ENCODE results near the gene XNDC1N. TPM values are rescaled to one million over a fixed set of nuclear protein-coding genes. Genes with fewer than 3 reads are reported as not detected.

XNDC1N gene
- total RNA-seq, 1 donor from 2014 or later = 2.5 TPM

DNA sequence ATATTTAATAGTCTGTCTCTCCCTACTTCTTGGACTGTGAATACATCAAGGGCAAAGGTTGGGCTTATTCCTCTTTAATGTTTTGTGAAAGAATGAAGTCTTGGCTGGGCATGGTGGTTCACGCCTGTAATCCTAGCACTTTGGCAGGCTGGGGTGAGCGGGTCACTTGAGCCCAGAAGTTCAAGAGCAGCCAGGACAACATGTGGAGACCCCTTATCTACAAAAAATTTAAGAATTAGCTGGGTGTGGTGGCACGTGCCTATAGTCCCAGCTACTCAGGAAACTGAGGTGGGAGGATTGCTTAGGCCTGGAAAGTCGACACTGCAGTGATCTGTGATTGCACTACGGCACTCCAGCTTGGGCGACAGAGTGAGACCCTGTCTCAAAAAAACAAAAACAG is 20.6 kb upstream of the XNDC1N start:
- TF ChIP-seq, protein P1, sequence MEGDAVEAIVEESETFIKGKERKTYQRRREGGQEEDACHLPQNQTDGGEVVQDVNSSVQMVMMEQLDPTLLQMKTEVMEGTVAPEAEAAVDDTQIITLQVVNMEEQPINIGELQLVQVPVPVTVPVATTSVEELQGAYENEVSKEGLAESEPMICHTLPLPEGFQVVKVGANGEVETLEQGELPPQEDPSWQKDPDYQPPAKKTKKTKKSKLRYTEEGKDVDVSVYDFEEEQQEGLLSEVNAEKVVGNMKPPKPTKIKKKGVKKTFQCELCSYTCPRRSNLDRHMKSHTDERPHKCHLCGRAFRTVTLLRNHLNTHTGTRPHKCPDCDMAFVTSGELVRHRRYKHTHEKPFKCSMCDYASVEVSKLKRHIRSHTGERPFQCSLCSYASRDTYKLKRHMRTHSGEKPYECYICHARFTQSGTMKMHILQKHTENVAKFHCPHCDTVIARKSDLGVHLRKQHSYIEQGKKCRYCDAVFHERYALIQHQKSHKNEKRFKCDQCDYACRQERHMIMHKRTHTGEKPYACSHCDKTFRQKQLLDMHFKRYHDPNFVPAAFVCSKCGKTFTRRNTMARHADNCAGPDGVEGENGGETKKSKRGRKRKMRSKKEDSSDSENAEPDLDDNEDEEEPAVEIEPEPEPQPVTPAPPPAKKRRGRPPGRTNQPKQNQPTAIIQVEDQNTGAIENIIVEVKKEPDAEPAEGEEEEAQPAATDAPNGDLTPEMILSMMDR (IDR thresholded peaks at IDR 0.05; ENCODE audit: borderline replicate concordance) = no peak
- intact Hi-C loops (cut with micrococcal nuclease) = no loop called here
- H3K4me1 ChIP-seq = peaks cover 37% of the 10 kb centered on the region

GRCh38 chr11:71948314-71949027 is 20.1 kb upstream of the XNDC1N start:
- Histone ChIP-seq H3K27ac (replicated peaks) (no peak overlapping the region), H3K36me3 (no peaks in the 10 kb centered on the region), H3K4me1 (peaks cover 32% of the 10 kb centered on the region), H3K27me3 (ENCODE audit: low read depth) (no peaks in the 10 kb centered on the region), H3K4me3 (no peak overlapping the region), H3K9me3 (replicated peaks) (no peaks in the 10 kb centered on the region)
- intact Hi-C loops (cut with micrococcal nuclease) = no loop called here
- TF ChIP-seq, protein P1 (IDR thresholded peaks at IDR 0.05; ENCODE audit: borderline replicate concordance) = no peak
- DNase-seq = no peak

More for the DNA sequence above, 20.6 kb upstream of the XNDC1N start:
- no peak for DNase-seq
- no peaks in the 10 kb centered on the region for H3K27me3 ChIP-seq (ENCODE audit: low read depth)
- no peaks in the 10 kb centered on the region for H3K36me3 ChIP-seq
- no peaks in the 10 kb centered on the region for H3K9me3 ChIP-seq (replicated peaks)
- no peak overlapping the region for H3K4me3 ChIP-seq
- H3K27ac ChIP-seq (replicated peaks) = no peak overlapping the region

DNA sequence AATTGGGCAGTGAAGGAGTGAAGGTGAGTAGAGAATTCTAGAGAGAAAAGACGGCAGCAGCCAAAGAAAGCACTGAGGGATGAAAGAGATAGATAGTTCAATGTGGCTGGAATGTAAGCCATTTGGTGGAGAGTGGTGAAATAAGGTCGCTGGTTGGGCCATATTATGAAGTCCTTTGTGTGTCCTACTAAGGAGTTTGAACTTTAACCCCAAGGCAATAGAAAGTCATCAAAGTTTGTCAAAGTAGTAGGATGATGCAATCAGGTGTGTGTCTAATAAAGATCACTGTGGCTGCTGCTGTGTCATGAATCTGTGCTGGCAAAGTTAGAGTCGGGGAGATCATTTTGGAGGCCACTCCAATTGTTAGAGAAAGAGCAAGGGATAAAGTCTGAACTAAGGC is 19.1 kb upstream of the XNDC1N start:
- H3K27ac ChIP-seq (replicated peaks) = no peak overlapping the region
- H3K4me3 ChIP-seq = no peak overlapping the region
- TF ChIP-seq, protein P1 (IDR thresholded peaks at IDR 0.05; ENCODE audit: borderline replicate concordance) = no peak
- H3K9me3 ChIP-seq (replicated peaks) = no peaks in the 10 kb centered on the region
- no peak for DNase-seq
- peaks cover 39% of the 10 kb centered on the region for H3K4me1 ChIP-seq
- no peaks in the 10 kb centered on the region for H3K27me3 ChIP-seq (ENCODE audit: low read depth)
- H3K36me3 ChIP-seq = no peaks in the 10 kb centered on the region
- intact Hi-C loops (cut with micrococcal nuclease) = no loop called here

DNA sequence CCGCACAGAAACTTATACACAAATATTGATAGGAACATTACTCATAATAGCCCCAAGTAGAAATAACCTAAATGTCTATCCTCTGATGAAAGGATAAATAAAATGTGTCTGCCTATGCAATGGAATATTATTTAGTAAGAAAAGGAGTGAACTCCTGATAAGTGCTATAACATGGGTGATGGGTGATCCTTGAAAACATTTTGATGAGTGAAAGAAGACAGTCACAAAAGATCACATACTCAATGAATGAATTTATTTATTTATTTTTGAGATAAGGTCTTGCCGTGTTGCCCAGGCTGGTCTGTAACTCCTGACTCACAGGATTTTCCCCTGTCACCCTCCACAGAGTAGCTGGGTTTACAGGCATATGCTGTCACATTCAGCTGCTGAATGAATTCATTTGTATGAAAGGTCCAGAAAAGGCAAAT is 17.8 kb upstream of the XNDC1N start:
- H3K27ac ChIP-seq (replicated peaks) = no peak overlapping the region
- H3K4me3 ChIP-seq = no peak overlapping the region
- TF ChIP-seq, protein P1 (IDR thresholded peaks at IDR 0.05; ENCODE audit: borderline replicate concordance) = no peak
- no peaks in the 10 kb centered on the region for H3K27me3 ChIP-seq (ENCODE audit: low read depth)
- no peak for DNase-seq
- no peaks in the 10 kb centered on the region for H3K9me3 ChIP-seq (replicated peaks)
- H3K4me1 ChIP-seq = peaks cover 44% of the 10 kb centered on the region
- H3K36me3 ChIP-seq = no peaks in the 10 kb centered on the region
- intact Hi-C loops (cut with micrococcal nuclease) = no loop called here

DNA sequence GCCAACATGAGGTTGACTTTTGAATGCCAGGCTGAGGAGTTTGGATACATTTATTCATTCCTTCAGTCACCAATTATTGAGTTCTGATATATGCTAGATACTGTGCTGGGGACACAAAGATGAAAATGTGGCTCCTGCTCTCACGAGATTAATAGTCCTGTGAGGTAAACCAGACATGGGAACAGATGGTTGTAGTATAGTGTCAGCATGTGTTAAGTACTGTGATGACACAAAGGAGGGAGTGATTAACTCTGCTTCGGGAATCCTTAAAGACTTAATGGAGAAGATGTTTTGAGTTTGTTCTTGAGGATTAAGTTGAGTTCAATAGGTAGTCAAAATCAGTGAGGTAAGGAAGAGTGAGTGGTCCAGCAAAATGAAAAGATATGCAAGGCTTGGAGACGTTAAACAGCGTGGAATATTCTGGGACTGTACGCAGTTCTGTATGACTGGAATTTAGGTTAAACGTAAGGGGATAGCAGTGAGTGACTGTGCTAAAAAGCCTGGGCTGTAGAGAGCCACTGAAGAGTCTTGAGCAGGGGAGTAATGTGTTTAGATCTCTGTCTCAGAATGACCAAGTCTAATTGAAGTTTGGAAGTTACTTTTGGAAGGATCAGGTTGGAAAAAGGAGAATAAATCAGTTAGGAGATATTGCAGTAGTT is 12.3 kb upstream of the XNDC1N start:
- TF ChIP-seq, protein P1 (IDR thresholded peaks at IDR 0.05; ENCODE audit: borderline replicate concordance) = no peak
- Histone ChIP-seq H3K4me1 (peaks cover 48% of the 10 kb centered on the region), H3K27ac (replicated peaks) (no peak overlapping the region), H3K9me3 (replicated peaks) (no peaks in the 10 kb centered on the region), H3K27me3 (ENCODE audit: low read depth) (no peaks in the 10 kb centered on the region), H3K4me3 (no peak overlapping the region), H3K36me3 (no peaks in the 10 kb centered on the region)
- intact Hi-C loops (cut with micrococcal nuclease) = no loop called here
- DNase-seq = no peak

All from left ventricle myocardium inferior (tissue), 1 donor.